ENCODE results near the gene PCIF1. TPM values are rescaled to one million over a fixed set of nuclear protein-coding genes. Genes with fewer than 3 reads are reported as not detected.
"Not testable (repeated sequence)": the region's sequence is repeated elsewhere in the genome, so short reads cannot be mapped to it uniquely, and the experiment has no call there.

Gene PCIF1
- total RNA-seq, 1 donor from 2014 or later: 9.5 TPM

DNA sequence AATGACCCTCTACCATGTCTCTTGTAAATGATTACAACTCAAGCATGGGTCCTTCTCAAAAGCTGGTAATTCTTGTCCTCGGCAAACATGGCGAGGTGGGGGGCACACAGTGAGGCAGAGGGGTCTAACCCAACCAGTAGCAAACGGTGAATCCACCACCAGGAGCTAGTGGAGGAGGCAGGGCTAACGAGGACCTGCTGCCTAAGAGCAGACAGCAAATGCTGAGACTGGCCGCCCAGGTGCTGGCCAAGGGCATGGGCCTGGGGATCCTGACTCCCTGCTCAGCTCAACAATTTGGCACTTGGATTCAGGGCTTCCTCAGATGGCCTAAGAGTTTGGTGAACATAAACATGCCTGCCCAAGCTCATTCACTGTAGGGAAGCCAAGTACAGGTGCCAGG, 18.4 kb downstream of the PCIF1 start:
- H3F3A ChIP-seq (ENCODE audit: low read depth): no peaks in the 10 kb centered on the region
- H3K4me2 ChIP-seq: no peak overlapping the region
- no peaks in the 10 kb centered on the region for H4K20me1 ChIP-seq (ENCODE audit: low read depth)
- no peaks in the 10 kb centered on the region for H3K9me3 Mint-ChIP-seq
- H3K4me1 ChIP-seq: no peaks in the 10 kb centered on the region
- H3K27me3 Mint-ChIP-seq (ENCODE audit: insufficient read depth, low read depth): peaks cover 9% of the 10 kb centered on the region
- H3K27me3 ChIP-seq: no peaks in the 10 kb centered on the region
- H3K27ac Mint-ChIP-seq: no peak overlapping the region
- H3K79me2 ChIP-seq (ENCODE audit: low read depth): no peaks in the 10 kb centered on the region
- H3K9me3 ChIP-seq (ENCODE audit: low read depth): no peaks in the 10 kb centered on the region
- TF ChIP-seq, protein P1, sequence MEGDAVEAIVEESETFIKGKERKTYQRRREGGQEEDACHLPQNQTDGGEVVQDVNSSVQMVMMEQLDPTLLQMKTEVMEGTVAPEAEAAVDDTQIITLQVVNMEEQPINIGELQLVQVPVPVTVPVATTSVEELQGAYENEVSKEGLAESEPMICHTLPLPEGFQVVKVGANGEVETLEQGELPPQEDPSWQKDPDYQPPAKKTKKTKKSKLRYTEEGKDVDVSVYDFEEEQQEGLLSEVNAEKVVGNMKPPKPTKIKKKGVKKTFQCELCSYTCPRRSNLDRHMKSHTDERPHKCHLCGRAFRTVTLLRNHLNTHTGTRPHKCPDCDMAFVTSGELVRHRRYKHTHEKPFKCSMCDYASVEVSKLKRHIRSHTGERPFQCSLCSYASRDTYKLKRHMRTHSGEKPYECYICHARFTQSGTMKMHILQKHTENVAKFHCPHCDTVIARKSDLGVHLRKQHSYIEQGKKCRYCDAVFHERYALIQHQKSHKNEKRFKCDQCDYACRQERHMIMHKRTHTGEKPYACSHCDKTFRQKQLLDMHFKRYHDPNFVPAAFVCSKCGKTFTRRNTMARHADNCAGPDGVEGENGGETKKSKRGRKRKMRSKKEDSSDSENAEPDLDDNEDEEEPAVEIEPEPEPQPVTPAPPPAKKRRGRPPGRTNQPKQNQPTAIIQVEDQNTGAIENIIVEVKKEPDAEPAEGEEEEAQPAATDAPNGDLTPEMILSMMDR (IDR thresholded peaks at IDR 0.05): no peak
- TF ChIP-seq EZH2 (IDR thresholded peaks at IDR 0.05) (no peak), EZH2phosphoT487 (IDR thresholded peaks at IDR 0.05) (no peak)
- no peaks in the 10 kb centered on the region for H3K36me3 ChIP-seq
- no peak overlapping the region for H3K9ac ChIP-seq
- no peak overlapping the region for H3K27ac ChIP-seq
- H3K36me3 Mint-ChIP-seq: peaks cover 8% of the 10 kb centered on the region
- no peaks in the 10 kb centered on the region for H3K4me1 Mint-ChIP-seq
- H3K4me3 Mint-ChIP-seq: no peak overlapping the region
- H2AFZ ChIP-seq (replicated peaks): no peak overlapping the region
- no peak overlapping the region for H3K4me3 ChIP-seq
- DNase-seq (ENCODE audit: low spot score): no peak

DNA sequence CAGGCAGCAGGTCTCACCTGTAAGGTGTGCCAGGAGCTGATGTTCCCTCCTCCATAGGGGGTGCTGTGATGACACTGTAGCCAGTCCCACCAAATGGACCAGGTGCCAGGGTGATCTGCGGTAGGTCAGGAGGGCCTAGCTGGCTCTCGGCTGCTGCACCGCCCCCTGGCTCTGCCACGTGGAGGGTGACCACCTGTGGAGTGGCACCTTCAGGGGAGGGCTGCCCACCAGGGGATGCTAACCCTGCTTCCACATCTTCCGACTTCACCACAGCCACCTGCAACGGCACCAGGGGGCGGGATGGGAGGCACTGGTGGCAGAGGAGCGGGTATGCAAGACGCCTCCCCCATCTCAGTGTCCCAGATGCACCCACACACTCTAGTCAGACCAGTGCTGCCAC, 19.2 kb downstream of the PCIF1 start:
- Mint-ChIP-seq H3K27ac (no peak overlapping the region), H3K36me3 (peaks cover 11% of the 10 kb centered on the region), H3K4me1 (no peaks in the 10 kb centered on the region), H3K27me3 (ENCODE audit: insufficient read depth, low read depth) (peaks cover 9% of the 10 kb centered on the region), H3K4me3 (peak overlapping the region; percentile 19), H3K9me3 (no peaks in the 10 kb centered on the region)
- Histone ChIP-seq H3K9me3 (ENCODE audit: low read depth) (no peaks in the 10 kb centered on the region), H3K4me3 (no peak overlapping the region), H3K27ac (no peak overlapping the region), H2AFZ (replicated peaks) (no peak overlapping the region), H3K36me3 (no peaks in the 10 kb centered on the region), H3K4me2 (no peak overlapping the region), H4K20me1 (ENCODE audit: low read depth) (no peaks in the 10 kb centered on the region), H3K79me2 (ENCODE audit: low read depth) (no peaks in the 10 kb centered on the region), H3F3A (ENCODE audit: low read depth) (no peaks in the 10 kb centered on the region), H3K9ac (no peak overlapping the region), H3K27me3 (no peaks in the 10 kb centered on the region), H3K4me1 (no peaks in the 10 kb centered on the region)
- no peak for TF ChIP-seq EZH2phosphoT487 (IDR thresholded peaks at IDR 0.05)
- TF ChIP-seq, protein P1 (IDR thresholded peaks at IDR 0.05): no peak
- no peak for TF ChIP-seq EZH2 (IDR thresholded peaks at IDR 0.05)
- DNase-seq (ENCODE audit: low spot score): no peak

DNA sequence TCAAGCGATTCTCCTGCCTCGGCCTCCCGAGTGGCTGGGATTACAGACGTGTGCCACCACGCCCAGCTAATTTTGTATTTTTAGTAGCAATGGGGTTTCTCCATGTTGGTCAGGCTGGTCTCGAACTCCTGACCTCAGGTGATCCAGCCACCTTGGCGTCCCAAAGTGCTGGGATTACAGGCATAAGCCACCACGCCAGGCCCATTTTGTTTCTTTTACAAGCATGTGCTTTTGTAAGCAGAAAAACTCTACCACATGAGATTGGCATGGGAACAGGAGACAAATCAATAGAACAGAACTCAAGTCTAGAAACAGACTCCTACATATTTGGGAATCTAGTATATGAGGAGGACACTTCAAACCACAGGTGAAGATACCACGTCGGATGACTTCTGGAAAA, 21.8 kb downstream of the PCIF1 start:
- not testable (repeated sequence) for H2AFZ ChIP-seq (replicated peaks); H3K27ac Mint-ChIP-seq; H3K9ac ChIP-seq; DNase-seq (ENCODE audit: low spot score); H3K4me2 ChIP-seq; H3K9me3 Mint-ChIP-seq; H3F3A ChIP-seq (ENCODE audit: low read depth); H3K79me2 ChIP-seq (ENCODE audit: low read depth); H3K4me3 ChIP-seq; H4K20me1 ChIP-seq (ENCODE audit: low read depth); H3K27me3 Mint-ChIP-seq (ENCODE audit: insufficient read depth, low read depth); H3K27me3 ChIP-seq; H3K4me1 ChIP-seq; H3K27ac ChIP-seq; H3K4me3 Mint-ChIP-seq; H3K4me1 Mint-ChIP-seq; H3K9me3 ChIP-seq (ENCODE audit: low read depth); H3K36me3 ChIP-seq
- H3K36me3 Mint-ChIP-seq: peaks cover 17% of the 10 kb centered on the region

DNA sequence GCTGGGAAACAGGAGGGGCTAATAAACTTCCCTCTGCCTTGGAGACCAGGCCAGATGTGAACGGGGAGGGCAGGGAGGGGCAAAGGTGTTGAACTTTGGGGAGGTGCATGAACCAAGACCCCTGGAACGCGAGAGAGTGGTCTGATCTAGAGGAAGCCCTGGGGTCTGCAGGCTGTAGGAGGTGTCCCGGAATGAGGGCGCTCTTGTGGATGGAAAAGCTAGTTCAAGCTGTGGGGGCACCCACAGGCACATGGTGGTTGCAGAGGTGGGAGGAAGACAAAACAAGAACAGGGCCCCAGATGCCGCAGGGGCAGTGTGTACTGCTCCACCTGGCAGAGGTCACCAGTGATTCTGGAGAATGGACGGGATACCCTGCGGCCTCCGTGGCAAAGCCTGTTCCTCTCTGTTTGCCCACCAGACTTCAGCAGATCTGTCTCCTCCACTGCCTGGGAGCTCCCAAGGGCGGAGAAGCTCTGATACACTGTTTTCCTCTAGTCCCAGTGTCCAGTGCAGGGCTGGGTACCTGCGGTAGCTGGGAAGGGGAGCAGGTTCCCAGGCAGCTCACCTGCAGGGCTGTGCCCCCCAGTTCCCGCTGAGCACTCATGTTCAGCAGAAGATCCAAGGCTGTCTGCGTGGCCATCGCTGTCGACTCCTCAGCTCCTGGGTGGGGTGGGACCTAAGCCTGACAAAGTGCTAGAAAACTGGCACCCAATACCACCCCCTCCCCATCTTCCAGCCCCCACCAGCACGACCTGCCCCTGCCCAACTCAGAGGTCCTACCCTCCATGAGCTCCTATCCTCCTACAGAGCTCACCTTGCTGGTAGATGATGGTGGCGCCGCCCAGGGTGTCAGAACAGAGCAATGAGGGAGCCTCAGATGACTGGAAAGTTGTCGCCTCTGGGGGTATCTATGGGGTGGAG, 22.8 kb downstream of the PCIF1 start:
- DNase-seq (ENCODE audit: low spot score): no peak
- Mint-ChIP-seq H3K9me3 (no peaks in the 10 kb centered on the region), H3K27ac (no peak overlapping the region), H3K4me1 (no peaks in the 10 kb centered on the region), H3K27me3 (ENCODE audit: insufficient read depth, low read depth) (peaks cover 4% of the 10 kb centered on the region), H3K4me3 (no peak overlapping the region), H3K36me3 (peaks cover 12% of the 10 kb centered on the region)
- no peaks in the 10 kb centered on the region for H3K79me2 ChIP-seq (ENCODE audit: low read depth)
- no peaks in the 10 kb centered on the region for H3F3A ChIP-seq (ENCODE audit: low read depth)
- H3K4me1 ChIP-seq: no peaks in the 10 kb centered on the region
- no peak overlapping the region for H3K9ac ChIP-seq
- H3K27me3 ChIP-seq: no peaks in the 10 kb centered on the region
- H3K9me3 ChIP-seq (ENCODE audit: low read depth): no peaks in the 10 kb centered on the region
- no peak overlapping the region for H3K27ac ChIP-seq
- TF ChIP-seq, protein P1 (IDR thresholded peaks at IDR 0.05): no peak
- no peak for TF ChIP-seq EZH2phosphoT487 (IDR thresholded peaks at IDR 0.05)
- TF ChIP-seq EZH2 (IDR thresholded peaks at IDR 0.05): no peak
- no peaks in the 10 kb centered on the region for H3K36me3 ChIP-seq
- no peak overlapping the region for H3K4me3 ChIP-seq
- no peak overlapping the region for H2AFZ ChIP-seq (replicated peaks)
- H3K4me2 ChIP-seq: no peak overlapping the region
- no peaks in the 10 kb centered on the region for H4K20me1 ChIP-seq (ENCODE audit: low read depth)
